ENCODE measurements around the gene CDC37L1.

The CDC37L1 gene

GRCh38 chr9:4709380-4709779 lies 30.0 kb downstream of the CDC37L1 start:
- Histone ChIP-seq H3K9me3 (ENCODE audit: insufficient read depth, low read length) (no peaks in the 10 kb centered on the region), H3K4me3 (ENCODE audit: insufficient read depth, low read length, poor library complexity, severe bottlenecking) (no peak overlapping the region), H3K36me3 (ENCODE audit: low read length) (peaks cover 46% of the 10 kb centered on the region), H3K27me3 (ENCODE audit: low read length) (no peaks in the 10 kb centered on the region), H3K79me2 (ENCODE audit: insufficient read depth, low read length) (no peaks in the 10 kb centered on the region), H3F3A (ENCODE audit: insufficient read depth) (peaks cover 12% of the 10 kb centered on the region; the same call in 1 of the 2 replicates), H3K27ac (ENCODE audit: low read depth, low read length) (no peak overlapping the region), H3K9ac (ENCODE audit: low read length) (no peak overlapping the region), H4K20me1 (ENCODE audit: low read depth, low read length) (no peaks in the 10 kb centered on the region), H3K4me2 (ENCODE audit: low read depth, low read length, poor library complexity, severe bottlenecking) (no peak overlapping the region), H2AFZ (ENCODE audit: low read depth, low read length, severe bottlenecking) (no peak overlapping the region), H3K9me2 (replicated peaks; ENCODE audit: insufficient read depth, low read length) (no peaks in the 10 kb centered on the region)
- TF ChIP-seq CTCF (IDR thresholded peaks at IDR 0.05; ENCODE audit: insufficient read depth, low read length, poor library complexity, severe bottlenecking) (no peak), EZH2phosphoT487 (conservative IDR thresholded peaks at IDR 0.05; ENCODE audit: low read length) (no peak)

- no peak overlapping the region for H3K4me2 ChIP-seq (ENCODE audit: low read depth, low read length, poor library complexity, severe bottlenecking)
- no peak overlapping the region for H3K9ac ChIP-seq (ENCODE audit: low read length)
- no peaks in the 10 kb centered on the region for H3K27me3 ChIP-seq (ENCODE audit: low read length)
- H3K9me3 ChIP-seq (ENCODE audit: insufficient read depth, low read length), result no peaks in the 10 kb centered on the region
- H4K20me1 ChIP-seq (ENCODE audit: low read depth, low read length), result no peaks in the 10 kb centered on the region
- TF ChIP-seq CTCF (IDR thresholded peaks at IDR 0.05; ENCODE audit: insufficient read depth, low read length, poor library complexity, severe bottlenecking) (no peak), EZH2phosphoT487 (conservative IDR thresholded peaks at IDR 0.05; ENCODE audit: low read length) (no peak)
- no peaks in the 10 kb centered on the region for H3K9me2 ChIP-seq (replicated peaks; ENCODE audit: insufficient read depth, low read length)
- no peak overlapping the region for H3K27ac ChIP-seq (ENCODE audit: low read depth, low read length)
- H3K4me3 ChIP-seq (ENCODE audit: insufficient read depth, low read length, poor library complexity, severe bottlenecking), result no peak overlapping the region
- H3F3A ChIP-seq (ENCODE audit: insufficient read depth), result no peaks in the 10 kb centered on the region; the same call in 1 of the 2 replicates
- no peaks in the 10 kb centered on the region for H3K79me2 ChIP-seq (ENCODE audit: insufficient read depth, low read length)
- no peak overlapping the region for H2AFZ ChIP-seq (ENCODE audit: low read depth, low read length, severe bottlenecking)
- peaks cover 48% of the 10 kb centered on the region for H3K36me3 ChIP-seq (ENCODE audit: low read length)
These were observed 34.5 kb downstream of the CDC37L1 start for GRCh38 chr9:4713849-4714248.

GRCh38 chr9:4714266-4715016 lies 35.1 kb downstream of the CDC37L1 start:
- TF ChIP-seq CTCF (IDR thresholded peaks at IDR 0.05; ENCODE audit: insufficient read depth, low read length, poor library complexity, severe bottlenecking), result no peak
- no peak for TF ChIP-seq EZH2phosphoT487 (conservative IDR thresholded peaks at IDR 0.05; ENCODE audit: low read length)
- Histone ChIP-seq H2AFZ (ENCODE audit: low read depth, low read length, severe bottlenecking) (no peak overlapping the region), H3K9ac (ENCODE audit: low read length) (no peak overlapping the region), H4K20me1 (ENCODE audit: low read depth, low read length) (no peaks in the 10 kb centered on the region), H3K79me2 (ENCODE audit: insufficient read depth, low read length) (no peaks in the 10 kb centered on the region), H3K4me2 (ENCODE audit: low read depth, low read length, poor library complexity, severe bottlenecking) (no peak overlapping the region), H3K27ac (ENCODE audit: low read depth, low read length) (no peak overlapping the region), H3K36me3 (ENCODE audit: low read length) (peaks cover 48% of the 10 kb centered on the region), H3K4me3 (ENCODE audit: insufficient read depth, low read length, poor library complexity, severe bottlenecking) (no peak overlapping the region), H3K9me2 (replicated peaks; ENCODE audit: insufficient read depth, low read length) (no peaks in the 10 kb centered on the region), H3K9me3 (ENCODE audit: insufficient read depth, low read length) (no peaks in the 10 kb centered on the region), H3K27me3 (ENCODE audit: low read length) (no peaks in the 10 kb centered on the region), H3F3A (ENCODE audit: insufficient read depth) (no peaks in the 10 kb centered on the region; the same call in 1 of the 2 replicates)
